NCI-H1048 (cell line): ENCODE measurements around the gene DPP4.
"Not testable (repeated sequence)": the region's sequence is repeated elsewhere in the genome, so short reads cannot be mapped to it uniquely, and the experiment has no call there.

Source experiments
- DNase-seq: peaks from one replicate; lab custom pipeline; 2025; lab: John Stamatoyannopoulos, UW

The DPP4 gene

GRCh38 chr2:162057426-162057825 lies 16.6 kb downstream of the DPP4 start:
- no peak for DNase-seq

- no peak for DNase-seq
These were observed 17.1 kb downstream of the DPP4 start for GRCh38 chr2:162056796-162057399.

GRCh38 chr2:162053808-162054155 lies 20.2 kb downstream of the DPP4 start:
- DNase-seq = no peak

GRCh38 chr2:162053066-162053807 lies 20.8 kb downstream of the DPP4 start:
- DNase-seq = no peak

GRCh38 chr2:162050513-162050961 lies 23.5 kb downstream of the DPP4 start:
- DNase-seq = no peak

GRCh38 chr2:162049089-162049488 lies 24.9 kb downstream of the DPP4 start:
- not testable (repeated sequence) for DNase-seq

GRCh38 chr2:162044586-162044985 lies 29.4 kb downstream of the DPP4 start:
- DNase-seq = no peak

GRCh38 chr2:162043132-162043531 lies 30.9 kb downstream of the DPP4 start:
- no peak for DNase-seq

GRCh38 chr2:162041485-162041884 lies 32.5 kb downstream of the DPP4 start:
- no peak for DNase-seq

- DNase-seq = no peak
These were observed 35.3 kb downstream of the DPP4 start for GRCh38 chr2:162038725-162039124.

GRCh38 chr2:162037886-162038285 lies 36.1 kb downstream of the DPP4 start:
- no peak for DNase-seq

GRCh38 chr2:162037028-162037795 lies 36.8 kb downstream of the DPP4 start:
- DNase-seq = no peak

- no peak for DNase-seq
These were observed 38.0 kb downstream of the DPP4 start for GRCh38 chr2:162035981-162036380.

- DNase-seq = no peak
These were observed 43.4 kb downstream of the DPP4 start for GRCh38 chr2:162030363-162031190.

GRCh38 chr2:162029287-162029901 lies 44.6 kb downstream of the DPP4 start:
- DNase-seq = no peak

- DNase-seq = no peak
These were observed 45.5 kb downstream of the DPP4 start for GRCh38 chr2:162028511-162028910.

GRCh38 chr2:162025121-162025911 lies 48.7 kb downstream of the DPP4 start:
- no peak for DNase-seq

- DNase-seq = no peak
These were observed 51.6 kb downstream of the DPP4 start for GRCh38 chr2:162022290-162022945.

GRCh38 chr2:162021516-162022058 lies 52.4 kb downstream of the DPP4 start:
- DNase-seq = no peak

GRCh38 chr2:162018530-162018929 lies 55.5 kb downstream of the DPP4 start:
- DNase-seq = no peak
